ENCODE results near the gene SLFN5.
"Not testable (repeated sequence)": the region's sequence is repeated elsewhere in the genome, so short reads cannot be mapped to it uniquely, and the experiment has no call there.

Gene SLFN5

DNA sequence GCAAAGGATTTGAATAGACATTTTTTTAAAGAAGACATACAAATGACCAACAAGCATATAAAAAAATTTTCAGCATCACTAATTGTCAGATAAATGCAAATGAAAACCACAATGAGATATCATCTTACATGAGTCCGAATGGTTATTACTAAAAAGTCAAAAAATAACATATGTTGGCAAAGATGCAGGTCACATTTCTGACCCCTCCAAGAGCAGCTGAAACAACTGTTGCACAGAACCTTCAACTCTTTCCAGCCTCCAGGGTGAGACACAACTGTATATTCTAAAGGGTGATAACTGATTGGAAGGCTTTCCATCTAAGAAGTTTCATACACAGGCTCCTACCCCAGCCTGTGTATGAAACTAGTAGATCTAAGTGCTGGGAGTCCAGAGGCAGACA, 51.9 kb downstream of the SLFN5 start:
- no peak for DNase-seq

DNA sequence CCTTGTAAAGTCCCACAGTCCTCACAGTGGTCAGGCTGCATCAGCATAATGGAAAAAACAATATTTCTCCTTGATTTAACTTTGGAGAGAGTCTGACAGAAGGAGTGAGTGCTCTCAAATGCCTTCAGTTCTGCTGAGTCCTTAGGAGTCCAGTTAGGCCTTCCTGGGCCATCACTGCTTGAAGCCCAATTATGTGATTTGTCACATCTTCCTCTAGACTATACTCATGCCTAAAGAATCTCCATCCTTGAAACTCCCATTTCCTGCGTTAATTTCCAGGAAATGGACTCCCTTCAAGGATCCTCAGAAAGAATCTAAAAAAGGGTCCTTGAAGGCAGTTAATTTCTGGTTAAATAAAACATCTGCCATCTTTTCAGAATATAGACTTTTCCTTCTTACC, 52.8 kb downstream of the SLFN5 start:
- DNase-seq: no peak

DNA sequence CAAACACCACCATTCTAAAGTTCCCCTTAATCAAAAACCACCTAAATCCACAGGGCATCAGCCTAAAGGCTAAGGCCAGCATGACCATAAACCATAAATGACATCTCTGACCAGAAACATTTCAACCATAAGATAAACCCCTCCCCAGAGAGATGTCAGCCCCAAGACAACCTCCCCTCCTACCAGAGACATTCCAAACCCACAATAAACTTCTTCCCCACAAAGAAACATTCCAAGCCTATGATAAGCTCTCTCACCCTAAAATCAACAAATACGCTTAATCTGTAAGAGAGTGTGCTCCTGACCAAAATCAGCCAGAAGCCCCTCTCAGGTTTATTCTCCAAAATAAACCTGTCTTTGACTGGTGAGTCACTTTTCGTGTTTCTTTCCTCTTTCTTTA, 54.8 kb downstream of the SLFN5 start:
- DNase-seq: no peak

DNA sequence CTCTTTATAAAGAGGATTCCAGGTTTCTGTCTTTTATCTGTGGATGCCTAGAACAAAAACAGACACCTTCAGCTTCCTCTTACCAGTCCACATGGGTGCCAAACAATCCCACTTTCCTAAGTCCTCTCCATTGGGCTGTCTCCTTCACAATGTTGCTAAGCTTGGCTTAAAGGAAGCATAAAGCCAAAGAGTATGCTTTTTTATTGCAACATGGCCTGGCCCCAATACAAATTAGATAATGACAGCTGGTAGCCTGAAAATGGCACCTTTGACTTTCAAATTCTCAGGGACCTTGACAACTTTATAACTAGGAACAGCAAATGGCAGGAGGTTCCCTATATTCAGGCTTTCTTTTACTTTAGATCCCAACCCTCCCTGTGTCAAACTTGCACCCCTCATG, 55.8 kb downstream of the SLFN5 start:
- DNase-seq: no peak

DNA sequence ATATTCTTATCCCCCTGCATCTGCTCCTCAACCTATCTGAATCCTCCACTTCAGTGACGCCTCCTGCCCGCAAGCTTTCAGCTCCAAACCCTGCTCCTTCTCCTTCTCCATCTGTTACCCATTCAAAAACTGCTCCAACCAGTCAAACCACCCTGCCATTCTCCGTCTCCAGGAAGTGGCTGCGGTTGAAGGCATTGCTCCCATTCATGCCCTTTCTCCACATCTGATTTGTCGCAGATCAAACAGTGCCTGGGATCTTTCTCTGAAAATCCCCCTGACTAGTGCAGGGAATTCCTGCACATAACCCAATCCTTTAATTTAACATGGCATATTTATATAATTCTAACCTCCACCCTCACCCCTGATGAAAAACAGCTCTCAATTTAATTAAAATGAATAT, 56.3 kb downstream of the SLFN5 start:
- no peak for DNase-seq

DNA sequence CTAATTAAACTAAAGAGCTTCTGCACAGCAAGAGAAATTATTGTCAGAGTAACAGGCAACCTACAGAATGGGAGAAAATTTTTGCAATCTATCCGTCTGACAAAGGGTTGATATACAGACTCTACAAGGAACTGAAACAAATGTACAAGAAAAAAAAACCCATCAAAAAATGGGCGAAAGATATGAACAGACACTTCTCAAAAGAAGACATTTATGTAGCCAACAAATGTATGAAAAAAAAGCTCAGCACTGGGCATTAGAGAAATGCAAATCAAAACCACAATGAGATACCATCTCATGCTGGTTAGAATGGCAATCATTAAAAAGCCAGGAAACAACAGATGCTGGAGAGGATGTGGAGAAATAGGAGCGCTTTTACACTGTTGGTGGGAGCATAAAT, 66.5 kb downstream of the SLFN5 start:
- not testable (repeated sequence) for DNase-seq

DNA sequence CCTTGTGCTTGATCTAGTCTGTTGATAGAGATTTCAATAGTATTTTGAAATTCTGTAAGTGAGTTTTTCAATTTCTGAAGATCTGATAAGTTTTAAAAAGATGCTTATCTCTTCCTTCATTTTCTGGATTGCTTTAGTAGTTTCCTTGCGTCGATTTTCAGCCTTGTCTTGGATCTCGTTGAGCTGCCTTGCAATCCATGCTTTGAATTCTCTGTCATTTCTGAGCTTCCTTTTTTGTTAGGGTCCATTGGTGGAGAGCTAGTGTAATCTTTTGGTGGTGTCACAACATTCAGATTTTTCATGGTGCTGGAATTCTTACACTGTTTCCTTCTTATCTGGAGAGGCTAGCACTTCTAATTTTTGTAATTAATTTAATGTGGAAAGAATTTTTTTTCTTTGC, 69.5 kb downstream of the SLFN5 start:
- no peak for DNase-seq

DNA sequence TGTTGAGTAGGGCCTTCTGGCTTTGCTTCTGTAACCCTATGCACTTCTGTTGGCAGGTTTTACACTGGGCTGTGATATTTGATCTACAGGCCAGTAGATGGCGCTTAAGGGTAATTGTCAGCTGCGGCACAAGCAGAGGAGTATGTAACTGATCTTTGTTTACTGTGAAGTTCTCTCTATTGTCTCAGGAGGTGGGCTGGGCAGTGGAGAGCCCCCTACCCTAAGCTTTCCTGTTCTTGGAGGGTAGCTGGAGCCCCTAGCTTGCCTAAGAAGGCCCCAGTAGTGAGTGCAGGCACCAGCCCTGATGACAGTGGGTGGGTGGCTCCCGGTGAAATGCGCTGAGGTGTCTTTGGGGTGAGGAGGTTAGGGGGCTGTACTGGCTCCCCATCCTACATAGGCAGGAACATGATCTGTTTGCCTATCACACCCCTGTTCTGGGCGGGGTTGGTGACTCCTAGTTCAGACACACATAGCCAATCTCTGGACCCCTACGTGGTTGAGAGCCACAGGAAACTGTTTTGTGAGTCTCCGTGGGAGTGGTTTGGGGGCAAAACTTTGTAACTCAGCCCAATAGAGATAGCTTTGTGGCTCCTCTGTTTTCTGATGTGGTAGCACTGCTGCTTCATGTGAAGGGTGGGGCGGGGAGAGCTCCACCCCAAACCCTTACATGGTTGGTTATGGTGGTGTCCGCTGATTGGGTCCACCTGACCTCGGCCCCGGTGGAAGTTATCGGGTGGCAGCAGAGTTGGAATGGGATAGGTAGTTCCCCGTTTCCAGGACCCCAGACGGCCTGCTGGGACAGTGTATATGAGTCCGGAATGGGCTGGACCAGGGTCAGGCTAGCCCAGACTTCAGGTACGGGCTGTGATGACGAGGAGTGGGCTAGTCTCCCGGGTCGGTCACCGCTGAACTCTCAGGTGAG, 70.2 kb downstream of the SLFN5 start:
- DNase-seq: peak; percentile 72

DNA sequence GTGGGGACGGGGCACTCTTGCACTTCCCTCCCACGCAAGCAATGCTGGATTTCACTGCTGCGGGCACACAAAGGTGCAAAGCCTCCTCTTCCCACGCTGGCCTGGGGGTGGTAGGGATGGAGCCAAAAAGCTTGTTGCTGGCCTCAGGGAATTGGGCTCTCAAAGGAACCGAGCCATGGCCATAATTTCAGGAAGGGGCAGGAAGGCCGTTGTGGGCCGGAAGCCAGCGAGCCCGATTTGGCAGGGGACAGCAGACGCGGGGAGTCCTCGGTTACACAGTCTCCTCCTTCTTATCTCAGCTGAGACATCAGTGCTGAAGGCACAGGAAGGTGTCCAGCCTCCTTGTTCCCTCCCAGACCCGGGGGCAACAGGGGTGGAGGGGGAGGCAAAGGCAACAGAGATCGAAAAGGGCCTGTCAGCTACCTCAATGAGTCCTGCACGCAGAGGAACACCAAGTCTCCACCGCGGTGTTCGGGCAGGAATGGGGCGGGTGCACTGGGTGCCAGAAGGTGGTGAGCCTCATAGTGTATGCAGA, 71.1 kb downstream of the SLFN5 start:
- peak; percentile 12 for DNase-seq

DNA sequence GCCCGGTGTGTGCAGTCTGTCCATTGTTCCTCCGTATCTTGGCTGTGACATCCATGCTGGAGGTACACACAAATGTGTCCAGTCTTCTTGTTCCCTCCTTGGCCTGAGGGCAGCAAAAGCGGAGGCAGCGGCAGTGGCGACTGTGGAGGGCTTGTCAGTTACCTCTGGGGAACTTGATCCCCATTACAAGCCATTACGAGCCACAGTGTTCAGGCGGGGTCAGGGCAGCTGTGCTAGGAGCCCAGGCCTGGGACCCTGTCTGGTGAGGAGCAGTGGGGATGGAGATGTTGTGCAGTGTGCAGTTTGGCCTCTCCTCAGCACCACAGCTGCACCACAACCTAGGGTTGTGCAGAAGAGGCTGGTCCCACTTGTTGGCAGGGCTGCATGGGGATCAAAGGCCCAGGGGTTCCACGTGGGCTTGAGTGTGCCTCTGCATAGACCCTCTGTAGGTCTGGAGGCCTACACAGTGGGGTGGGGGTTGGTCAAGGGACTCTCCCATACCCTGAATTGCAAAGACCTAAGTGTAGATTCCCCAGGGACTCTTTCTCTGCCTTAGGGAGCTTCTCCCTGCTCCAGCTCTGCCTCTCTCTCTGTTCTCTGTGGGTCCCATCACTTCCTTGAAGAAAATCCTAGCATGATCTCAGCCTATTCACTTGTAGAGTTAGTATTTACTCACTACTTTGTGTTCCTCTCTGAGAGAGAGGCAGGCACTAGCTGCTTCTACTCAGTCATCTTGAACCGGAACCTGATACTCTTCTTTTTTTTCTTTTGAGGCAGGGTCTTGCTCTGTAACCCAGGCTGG, 71.7 kb downstream of the SLFN5 start:
- DNase-seq: no peak

DNA sequence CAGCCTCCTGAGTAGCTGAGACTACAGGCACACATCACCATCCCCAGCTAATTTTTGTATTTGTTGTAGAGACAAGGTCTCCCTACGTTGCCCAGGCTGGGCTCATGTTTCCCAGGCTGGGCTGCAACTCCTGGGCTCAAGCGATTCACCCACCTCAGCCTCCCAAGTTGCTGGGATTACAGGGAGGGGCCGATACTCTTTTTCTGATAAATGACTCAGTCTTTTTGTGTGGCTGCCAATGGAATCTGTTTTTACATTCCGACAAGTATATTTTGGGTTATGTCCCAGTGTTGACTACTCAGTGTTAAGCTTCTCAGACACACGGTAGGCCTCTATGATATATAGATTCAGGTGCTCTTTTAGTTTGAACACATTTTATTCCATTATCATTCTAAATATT, 72.4 kb downstream of the SLFN5 start:
- DNase-seq: no peak

DNA sequence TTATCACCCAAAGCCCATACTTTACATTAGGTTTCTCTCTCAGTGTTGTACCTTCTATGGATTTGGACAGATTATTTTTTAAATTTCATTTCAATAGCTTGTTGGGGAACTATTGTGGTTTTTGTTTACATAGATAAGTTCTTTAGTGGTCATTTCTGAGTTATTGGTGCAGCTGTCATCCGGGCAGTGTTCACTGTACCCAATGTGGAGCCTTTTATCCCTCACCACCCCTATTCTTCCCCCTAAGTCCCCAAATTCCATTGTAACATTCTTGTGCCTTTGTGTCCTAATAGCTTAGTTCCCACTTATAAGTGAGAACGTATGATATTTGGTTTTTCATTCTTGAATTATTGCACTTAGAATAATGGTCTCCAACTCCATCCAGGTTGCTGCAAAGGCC, 73.1 kb downstream of the SLFN5 start:
- DNase-seq: no peak

DNA sequence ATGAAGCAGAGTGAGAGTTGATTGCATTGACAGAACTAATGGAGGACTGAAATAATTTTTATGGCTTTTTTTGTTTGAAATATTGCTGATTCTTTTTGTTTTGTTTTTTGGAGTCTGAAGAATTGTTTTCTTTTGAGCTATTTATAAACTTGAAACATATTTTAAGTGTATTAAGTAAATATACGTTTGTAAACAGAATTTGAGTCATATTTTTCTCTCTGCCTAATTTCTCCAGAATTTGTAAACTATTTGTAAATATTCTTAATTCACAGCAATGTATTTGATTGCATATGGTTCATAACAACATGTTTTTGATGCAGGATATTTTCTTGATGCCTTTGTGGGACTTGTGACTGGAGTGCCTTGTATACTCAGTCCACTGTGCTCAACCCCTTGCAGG, 79.9 kb downstream of the SLFN5 start:
- DNase-seq: no peak

All from activated CD4-positive, alpha-beta T cell treated with anti-CD3 and anti-CD28 coated beads, Interleukin-2, amount 50 U/mL, for 1 hour (primary cell).